ENCODE data around the gene COL9A1. TPM values are rescaled to one million over a fixed set of nuclear protein-coding genes. Genes with fewer than 3 reads are reported as not detected.

COL9A1 gene
- total and polyA plus RNA-seq, 2 of the 4 experiments (the other 2 are of a cell fraction) = not detected

GRCh38 chr6:70282919-70283461 is 19.9 kb downstream of the COL9A1 start:
- Histone ChIP-seq H2AK5ac (ENCODE audit: low read depth, low read length) (no peak overlapping the region), H3K4ac (ENCODE audit: low read depth, low read length) (no peak overlapping the region), H4K5ac (ENCODE audit: low read depth, low read length) (no peak overlapping the region), H3K36me3 (ENCODE audit: control insufficient read depth, insufficient read depth, low read length) (no peaks in the 10 kb centered on the region), H2AFZ (replicated peaks; ENCODE audit: low read length, poor library complexity) (no peak overlapping the region), H3K14ac (replicated peaks; ENCODE audit: low read depth, low read length) (no peak overlapping the region), H3K27me3 (ENCODE audit: control insufficient read depth, insufficient read depth, low read length) (peaks cover 24% of the 10 kb centered on the region), H4K8ac (ENCODE audit: low read depth in 2 of 2, low read length in 2 of 2) (no peak overlapping the region), H2BK120ac (ENCODE audit: low read depth, low read length) (no peak overlapping the region), H2BK15ac (ENCODE audit: low read depth, low read length) (no peak overlapping the region), H3K18ac (ENCODE audit: low read depth, low read length) (no peak overlapping the region), H3K23ac (ENCODE audit: low read depth, low read length) (no peak overlapping the region), H4K20me1 (ENCODE audit: insufficient read depth, low read length) (no peaks in the 10 kb centered on the region), H3K4me1 (ENCODE audit: control insufficient read depth, insufficient read depth, low read length) (no peaks in the 10 kb centered on the region), H3K9me1 (ENCODE audit: insufficient read depth, low read length) (no peaks in the 10 kb centered on the region), H2BK5ac (ENCODE audit: low read depth, low read length, poor library complexity, severe bottlenecking) (no peak overlapping the region), H2BK20ac (ENCODE audit: low read depth, low read length) (no peak overlapping the region), H3K4me2 (ENCODE audit: low read depth, low read length) (no peak overlapping the region), H3K27ac (ENCODE audit: insufficient read depth, low read length) (no peak overlapping the region), H2AK9ac (replicated peaks; ENCODE audit: low read depth, low read length, poor library complexity) (no peak overlapping the region), H3K9ac (ENCODE audit: low read depth, low read length) (no peak overlapping the region), H3K79me1 (ENCODE audit: low read depth in 1 of 2, low read length in 2 of 2) (no peaks in the 10 kb centered on the region), H3K9me3 (ENCODE audit: control insufficient read depth, insufficient read depth, low read length) (no peaks in the 10 kb centered on the region), H3K4me3 (ENCODE audit: insufficient read depth, low read depth, low read length) (no peak overlapping the region), H3K56ac (ENCODE audit: extremely low read depth, insufficient read depth, low read length) (no peak overlapping the region), H4K91ac (ENCODE audit: insufficient read depth, low read depth, low read length) (no peak overlapping the region)
- no peak for ATAC-seq (ENCODE audit: low read depth)
- in situ Hi-C loops (cut with MboI; ENCODE audit: low sequenced_read_pairs) (no loop called here), dilution Hi-C loops (cut with HindIII; ENCODE audit: low sequenced_read_pairs, unreplicated experiment) (no loop called here), intact Hi-C loops (cut with micrococcal nuclease) (no loop called here)
- no peak for DNase-seq
- WGBS, 2 experiments (ENCODE audit: extremely low coverage in 2 of 2, insufficient read length in 1 of 2) = no CpG with 5 or more reads among the region's 31 CpGs
- no TSS peak for BruUV-seq (replicated peaks)
- ChIA-PET CTCF (no interaction called here), POLR2A (ENCODE audit: unreplicated experiment) (no interaction called here)
- TF ChIP-seq POLR2A (IDR thresholded peaks at IDR 0.05; ENCODE audit: low read depth, low read length) = no peak
- TF ChIP-seq, protein P1, sequence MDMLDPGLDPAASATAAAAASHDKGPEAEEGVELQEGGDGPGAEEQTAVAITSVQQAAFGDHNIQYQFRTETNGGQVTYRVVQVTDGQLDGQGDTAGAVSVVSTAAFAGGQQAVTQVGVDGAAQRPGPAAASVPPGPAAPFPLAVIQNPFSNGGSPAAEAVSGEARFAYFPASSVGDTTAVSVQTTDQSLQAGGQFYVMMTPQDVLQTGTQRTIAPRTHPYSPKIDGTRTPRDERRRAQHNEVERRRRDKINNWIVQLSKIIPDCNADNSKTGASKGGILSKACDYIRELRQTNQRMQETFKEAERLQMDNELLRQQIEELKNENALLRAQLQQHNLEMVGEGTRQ (IDR thresholded peaks at IDR 0.05; ENCODE audit: low read depth, low read length) = no peak
- TF ChIP-seq BHLHE40 (IDR thresholded peaks at IDR 0.05; ENCODE audit: low read depth, low read length) = no peak
- TF ChIP-seq MAZ (IDR thresholded peaks at IDR 0.05; ENCODE audit: borderline replicate concordance, low read depth, low read length) = no peak
- TF ChIP-seq RFX5 (IDR thresholded peaks at IDR 0.05; ENCODE audit: low read depth, low read length) = no peak
- no peak for TF ChIP-seq NFE2L2 (IDR thresholded peaks at IDR 0.05; ENCODE audit: low read depth, low read length)
- TF ChIP-seq, protein P2, sequence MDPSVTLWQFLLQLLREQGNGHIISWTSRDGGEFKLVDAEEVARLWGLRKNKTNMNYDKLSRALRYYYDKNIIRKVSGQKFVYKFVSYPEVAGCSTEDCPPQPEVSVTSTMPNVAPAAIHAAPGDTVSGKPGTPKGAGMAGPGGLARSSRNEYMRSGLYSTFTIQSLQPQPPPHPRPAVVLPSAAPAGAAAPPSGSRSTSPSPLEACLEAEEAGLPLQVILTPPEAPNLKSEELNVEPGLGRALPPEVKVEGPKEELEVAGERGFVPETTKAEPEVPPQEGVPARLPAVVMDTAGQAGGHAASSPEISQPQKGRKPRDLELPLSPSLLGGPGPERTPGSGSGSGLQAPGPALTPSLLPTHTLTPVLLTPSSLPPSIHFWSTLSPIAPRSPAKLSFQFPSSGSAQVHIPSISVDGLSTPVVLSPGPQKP (IDR thresholded peaks at IDR 0.05; ENCODE audit: borderline replicate concordance, low read depth, low read length) = no peak
- no peak for TF ChIP-seq MAFK (IDR thresholded peaks at IDR 0.05; ENCODE audit: low read depth, low read length)
- no peak for TF ChIP-seq RAD21 (IDR thresholded peaks at IDR 0.05; ENCODE audit: low read length)
- no peak for TF ChIP-seq CHD1 (IDR thresholded peaks at IDR 0.05; ENCODE audit: low read depth, low read length)
- TF ChIP-seq RCOR1 (IDR thresholded peaks at IDR 0.05; ENCODE audit: insufficient replicate concordance, low read length) = no peak
- no peak for TF ChIP-seq CTCF (conservative IDR thresholded peaks at IDR 0.05; ENCODE audit: low read depth, low read length)
- TF ChIP-seq MXI1 (IDR thresholded peaks at IDR 0.05; ENCODE audit: borderline replicate concordance, low read depth, low read length) = no peak
